SK-N-SH (cell line): ENCODE data around the gene ALG9. TPM values are rescaled to one million over a fixed set of nuclear protein-coding genes. Genes with fewer than 3 reads are reported as not detected.

Source experiments
- CTCF ChIA-PET: fragments of 300-600, 350-600 bp; formaldehyde crosslinking; extraction: SDS; loops from one replicate; lab custom pipeline; 2021; lab: Yijun Ruan, JAX
- POLR2A ChIA-PET: fragments of 350-600 bp; sonication (Branson Sonifier 250); formaldehyde crosslinking; extraction: SDS; loops from one replicate; lab custom pipeline; 2020; ENCODE audit warnings: antibody characterized with exemption, inconsistent platforms; lab: Yijun Ruan, JAX
- DNase-seq: peaks from one replicate; pipeline ENCODE4 v3.0.0; 2012
- H2AFZ ChIP-seq: fragments of 200-600 bp; sonication (generic); 2 replicates; pipeline ENCODE4 v1.8.1; 2016; ENCODE audit warnings: antibody characterized with exemption, mild to moderate bottlenecking, low read depth
- H3F3A ChIP-seq: fragments of 200-600 bp; sonication (generic); replicated peaks from 2 replicates; pipeline ENCODE3; 2016; ENCODE audit warnings: antibody characterized with exemption, mild to moderate bottlenecking; ENCODE audit not compliant: insufficient read depth
- H3K27ac ChIP-seq, 2 experiments: fragments of 200-500 bp in 1 of 2; fragments of 200-600 bp in 1 of 2; sonication (Bioruptor generic) in 1 of 2; sonication (generic), shearing (Covaris generic) in 1 of 2; 2 replicates each; pipeline versions ENCODE4 v1.5.1 to v1.6.1; 2014 to 2016; ENCODE audit warnings: low read depth in 2 of 2, inconsistent platforms in 1 of 2, low read length in 1 of 2, mild to moderate bottlenecking in 1 of 2, mixed read lengths in 1 of 2
- H3K27me3 ChIP-seq: fragments of 200-600 bp; sonication (generic), shearing (Covaris generic); 2 replicates; pipeline ENCODE4 v1.6.1; 2016; ENCODE audit warnings: mixed run types; ENCODE audit not compliant: insufficient read depth
- H3K36me3 ChIP-seq, 2 experiments: fragments of 200-500 bp in 1 of 2; fragments of 200-600 bp in 1 of 2; sonication (Bioruptor generic) in 1 of 2; sonication (generic) in 1 of 2; replicated peaks in 1 of 2; 2 replicates each; pipeline versions ENCODE3 to v1.5.1; 2014 to 2016; ENCODE audit warnings: low read length in 1 of 2, mild to moderate bottlenecking in 1 of 2; ENCODE audit not compliant: insufficient read depth in 2 of 2, control insufficient read depth in 1 of 2
- H3K4me1 ChIP-seq, 2 experiments: fragments of 200-500 bp in 1 of 2; fragments of 200-600 bp in 1 of 2; sonication (Bioruptor generic) in 1 of 2; sonication (generic), shearing (Covaris generic) in 1 of 2; 2 replicates each; pipeline versions ENCODE4 v1.5.1 to v1.6.1; 2014 to 2016; ENCODE audit warnings: low read depth in 1 of 2, low read length in 1 of 2, mixed run types in 1 of 2; ENCODE audit not compliant: insufficient read depth in 2 of 2, control insufficient read depth in 1 of 2
- H3K4me2 ChIP-seq: fragments of 200-600 bp; sonication (generic), shearing (Covaris generic); 2 replicates; pipeline ENCODE4 v1.6.1; 2017; ENCODE audit warnings: mixed run types
- H3K4me3 ChIP-seq, 2 experiments: fragments of 200-500 bp in 1 of 2; fragments of 200-600 bp in 1 of 2; sonication (Bioruptor generic) in 1 of 2; sonication (generic), shearing (Covaris generic) in 1 of 2; 2 replicates each; pipeline versions ENCODE4 v1.5.1 to v1.8.1; 2014 to 2016; ENCODE audit warnings: low read depth in 2 of 2, inconsistent platforms in 1 of 2, low read length in 1 of 2, mild to moderate bottlenecking in 1 of 2, mixed read lengths in 1 of 2, moderate library complexity in 1 of 2
- H3K79me2 ChIP-seq: fragments of 200-600 bp; sonication (generic); 2 replicates; pipeline ENCODE4 v1.8.1; 2017; ENCODE audit warnings: mild to moderate bottlenecking; ENCODE audit not compliant: insufficient read depth
- H3K9ac ChIP-seq: fragments of 200-600 bp; sonication (generic); 2 replicates; pipeline ENCODE4 v1.6.1; 2017; ENCODE audit warnings: mixed run types
- H3K9me2 ChIP-seq: fragments of 200-600 bp; sonication (generic); 2 replicates; pipeline ENCODE4 v1.6.1; 2017; ENCODE audit warnings: mixed run types
- H3K9me3 ChIP-seq: fragments of 200-600 bp; sonication (generic); 2 replicates; pipeline ENCODE4 v1.6.1; 2017; ENCODE audit warnings: mixed run types, mild to moderate bottlenecking, moderate library complexity
- H4K20me1 ChIP-seq: fragments of 200-600 bp; sonication (generic); 2 replicates; pipeline ENCODE4 v1.6.1; 2017; ENCODE audit warnings: mild to moderate bottlenecking, mixed run types; ENCODE audit not compliant: insufficient read depth
- ELF1 ChIP-seq: IDR thresholded peaks from 2 replicates; pipeline ENCODE4 v1.4.0; 2012
- EP300 ChIP-seq, 2 experiments: IDR thresholded peaks; 2 replicates each; pipeline versions ENCODE4 v1.4.0 to v1.6.1; 2012; ENCODE audit warnings: borderline replicate concordance in 1 of 2, low read depth in 1 of 2, low read length in 1 of 2
- FOXJ3 ChIP-seq: sonication (generic); formaldehyde crosslinking; IDR thresholded peaks from 2 replicates; pipeline ENCODE4 v1.5.1; 2020; ENCODE audit warnings: mild to moderate bottlenecking, missing genetic modification reagents
- IRF3 ChIP-seq: fragments of 150-350 bp; IDR thresholded peaks from 2 replicates; pipeline ENCODE4 v1.6.1; 2016; ENCODE audit warnings: mild to moderate bottlenecking, low read depth, low read length
- NRF1 ChIP-seq: IDR thresholded peaks from 2 replicates; pipeline ENCODE4 v1.6.1; 2012; ENCODE audit warnings: low read depth, mild to moderate bottlenecking, low read length
- PBX3 ChIP-seq: IDR thresholded peaks from 2 replicates; pipeline ENCODE4; 2012
- POLR2AphosphoS5 ChIP-seq: IDR thresholded peaks from 2 replicates; pipeline ENCODE4 v1.6.1; 2012; ENCODE audit warnings: low read depth, low read length
- REST ChIP-seq: IDR thresholded peaks from 2 replicates; pipeline ENCODE4 v1.6.1; 2012; ENCODE audit warnings: mild to moderate bottlenecking, low read depth, low read length, moderate library complexity
- SMC3 ChIP-seq: IDR thresholded peaks from 2 replicates; pipeline ENCODE4 v1.6.1; 2012; ENCODE audit warnings: low read depth, low read length, improper control_type of control experiment
- TAF1 ChIP-seq: IDR thresholded peaks from 2 replicates; pipeline ENCODE4 v1.6.1; 2012; ENCODE audit warnings: low read depth, mild to moderate bottlenecking, low read length, moderate library complexity, borderline replicate concordance
- TCF12 ChIP-seq: IDR thresholded peaks from 2 replicates; pipeline ENCODE4 v1.4.0; 2012
- USF1 ChIP-seq: IDR thresholded peaks from 2 replicates; pipeline ENCODE4 v1.4.0; 2012; ENCODE audit warnings: low read depth, borderline replicate concordance
- USF2 ChIP-seq: fragments of 150-350 bp; IDR thresholded peaks from 2 replicates; pipeline ENCODE4 v1.6.1; 2017; ENCODE audit warnings: antibody characterized with exemption, low read length, low read depth, borderline replicate concordance
- YY1 ChIP-seq: IDR thresholded peaks from 2 replicates; pipeline ENCODE4 v1.4.0; 2012; ENCODE audit warnings: low read depth, mild to moderate bottlenecking
- WGBS: methylation state at CpG from one replicate; pipeline ENCODE4 v1.1.6; 2017; ENCODE audit warnings: low lambda C conversion rate; 5-methylcytosine and 5-hydroxymethylcytosine counted together
- polyA plus RNA-seq, 3 experiments: library from polyadenylated mRNA; depleted of rRNA; stranded (reverse); fragments of >200 nt; gene quantifications; 2 replicates each; pipeline ENCODE4 v1.2.3, GENCODE V29; 2012

ALG9 gene
- polyA plus RNA-seq, 1 of the 3 experiments (the other 2 are of a cell fraction), result 17.9 TPM

- H3K9me3 ChIP-seq, result no peaks in the 10 kb centered on the region
- H3K9ac ChIP-seq, result no peak overlapping the region
- TF ChIP-seq NRF1, result no peak
- no peak for TF ChIP-seq TAF1
- no peak for TF ChIP-seq SMC3
- TF ChIP-seq PBX3, result no peak
- no peak for TF ChIP-seq YY1
- TF ChIP-seq ELF1, result no peak
- TF ChIP-seq USF1, result no peak
- TF ChIP-seq TCF12, result no peak
- no peak for TF ChIP-seq REST
- no peak for TF ChIP-seq POLR2AphosphoS5
- WGBS, result 83% methylated on average over 3 of the region's 3 CpGs
- no peaks in the 10 kb centered on the region for H4K20me1 ChIP-seq
- peaks cover 0 to 12% of the 10 kb centered on the region in 2 experiments for H3K4me1 ChIP-seq
- H3K79me2 ChIP-seq, result no peaks in the 10 kb centered on the region
- ChIA-PET POLR2A (interaction anchor here (1.4 kb wide), 1 partner anchor 9 kb away, joined by 3 read pairs; no protein-coding TSS in a partner anchor), CTCF (no interaction called here)
- H3K27ac ChIP-seq, result no peak overlapping the region
- no peak overlapping the region for H2AFZ ChIP-seq
- H3K4me2 ChIP-seq, result no peak overlapping the region
- H3K27me3 ChIP-seq, result no peaks in the 10 kb centered on the region
- peaks cover 6% of the 10 kb centered on the region for H3F3A ChIP-seq
- H3K9me2 ChIP-seq, result no peaks in the 10 kb centered on the region
- no peak overlapping the region for H3K4me3 ChIP-seq
- H3K36me3 ChIP-seq, result no peaks in the 10 kb centered on the region
- DNase-seq, result no peak
Observed at GRCh38 chr11:111917788-111918187, 46.4 kb upstream of the ALG9 start.

GRCh38 chr11:111917312-111917711, 45.9 kb upstream of the ALG9 start:
- POLR2A ChIA-PET, result interaction anchor here (1.4 kb wide), 1 partner anchor 9 kb away, joined by 3 read pairs; no protein-coding TSS in a partner anchor
- H3K27me3 ChIP-seq, result no peaks in the 10 kb centered on the region
- no peak overlapping the region for H3K9ac ChIP-seq
- H3F3A ChIP-seq, result peaks cover under 1% of the 10 kb centered on the region
- no peak overlapping the region for H3K27ac ChIP-seq
- H3K4me2 ChIP-seq, result no peak overlapping the region
- H2AFZ ChIP-seq, result no peak overlapping the region
- H3K9me2 ChIP-seq, result no peaks in the 10 kb centered on the region
- H3K36me3 ChIP-seq, result no peaks in the 10 kb centered on the region
- 60% methylated on average over 2 of the region's 2 CpGs for WGBS
- CTCF ChIA-PET, result no interaction called here
- no peaks in the 10 kb centered on the region for H4K20me1 ChIP-seq
- no peaks in the 10 kb centered on the region for H3K79me2 ChIP-seq
- H3K9me3 ChIP-seq, result no peaks in the 10 kb centered on the region
- DNase-seq, result no peak
- no peak overlapping the region for H3K4me3 ChIP-seq
- peaks cover under 1 to 7% of the 10 kb centered on the region in 2 experiments for H3K4me1 ChIP-seq
- TF ChIP-seq FOXJ3 (CRISPR knock-in tag) (no peak), EP300 (IDR thresholded peaks at IDR 0.05; ENCODE audit: borderline replicate concordance in 1 of 2, low read depth in 1 of 2, low read length in 1 of 2) (no peak), TAF1 (no peak), SMC3 (no peak), REST (no peak), IRF3 (no peak), USF2 (no peak)
